Measurements from ENCODE around the gene NR2F1-AS1. TPM values are rescaled to one million over a fixed set of nuclear protein-coding genes. Genes with fewer than 3 reads are reported as not detected.

NR2F1-AS1 gene
- total RNA-seq, 1 donor from 2014 or later: 6.9 TPM

- peak overlapping the region; percentile 90 for H3K9ac ChIP-seq (ENCODE audit: low read length)
- H3K27ac ChIP-seq (ENCODE audit: low read depth, low read length): peak overlapping the region; percentile 83
- H3K27ac Mint-ChIP-seq (ENCODE audit: unreplicated experiment): no peak overlapping the region
These were observed 3.8 kb downstream of the NR2F1-AS1 start for GRCh38 chr5:93576994-93577853.

GRCh38 chr5:93575461-93576414 is 5.3 kb downstream of the NR2F1-AS1 start:
- H3K9ac ChIP-seq (ENCODE audit: low read length): peak overlapping the region; percentile 18
- FAIRE-seq (no peak), DNase-seq (ENCODE audit: low read depth) (no peak)
- H3K27ac Mint-ChIP-seq (ENCODE audit: unreplicated experiment): no peak overlapping the region
- TF ChIP-seq EZH2 (IDR thresholded peaks at IDR 0.05; ENCODE audit: insufficient read depth, low read length): no peak
- no peak for TF ChIP-seq CTCF (IDR thresholded peaks at IDR 0.05; ENCODE audit: insufficient read depth, low read depth, low read length)
- no peak overlapping the region for H3K4me3 Mint-ChIP-seq (ENCODE audit: unreplicated experiment)
- peaks cover 98% of the 10 kb centered on the region for H3K79me2 ChIP-seq (ENCODE audit: insufficient read depth, low read length)
- H3K4me1 ChIP-seq (ENCODE audit: insufficient read depth, low read length): peaks cover 51% of the 10 kb centered on the region
- H3K36me3 Mint-ChIP-seq (ENCODE audit: low read depth, unreplicated experiment): peaks cover 2% of the 10 kb centered on the region
- no peak overlapping the region for H3K4me3 ChIP-seq (ENCODE audit: insufficient read depth, low read depth, low read length)
- no peaks in the 10 kb centered on the region for H3K9me3 ChIP-seq (ENCODE audit: insufficient read depth, low read depth, low read length)
- no peaks in the 10 kb centered on the region for H3K27me3 ChIP-seq (ENCODE audit: insufficient read depth, low read length)
- no peak overlapping the region for H3K27ac ChIP-seq (ENCODE audit: low read depth, low read length)
- H3K36me3 ChIP-seq (ENCODE audit: insufficient read depth, low read length): no peaks in the 10 kb centered on the region
- H2AFZ ChIP-seq (ENCODE audit: low read depth, low read length): no peak overlapping the region
- H3K27me3 Mint-ChIP-seq (ENCODE audit: low read depth, unreplicated experiment): peaks cover 79% of the 10 kb centered on the region
- peak overlapping the region; percentile 85 for H3K4me2 ChIP-seq (ENCODE audit: low read length)
- peaks cover 6% of the 10 kb centered on the region for H3K9me3 Mint-ChIP-seq (ENCODE audit: unreplicated experiment)
- H3K4me1 Mint-ChIP-seq (ENCODE audit: low read depth, unreplicated experiment): peaks cover 5% of the 10 kb centered on the region
- peaks cover 4% of the 10 kb centered on the region for H4K20me1 ChIP-seq (ENCODE audit: insufficient read depth, low read length)

More at GRCh38 chr5:93576994-93577853, 3.8 kb downstream of the NR2F1-AS1 start:
- Histone ChIP-seq H3K4me1 (ENCODE audit: insufficient read depth, low read length) (peaks cover 51% of the 10 kb centered on the region), H3K36me3 (ENCODE audit: insufficient read depth, low read length) (no peaks in the 10 kb centered on the region), H2AFZ (ENCODE audit: low read depth, low read length) (no peak overlapping the region), H3K9me3 (ENCODE audit: insufficient read depth, low read depth, low read length) (no peaks in the 10 kb centered on the region), H3K4me2 (ENCODE audit: low read length) (peak overlapping the region; percentile 97), H3K79me2 (ENCODE audit: insufficient read depth, low read length) (peaks cover 88% of the 10 kb centered on the region), H3K4me3 (ENCODE audit: insufficient read depth, low read depth, low read length) (no peak overlapping the region), H4K20me1 (ENCODE audit: insufficient read depth, low read length) (peaks cover 4% of the 10 kb centered on the region), H3K27me3 (ENCODE audit: insufficient read depth, low read length) (no peaks in the 10 kb centered on the region)
- peaks cover 5% of the 10 kb centered on the region for H3K4me1 Mint-ChIP-seq (ENCODE audit: low read depth, unreplicated experiment)
- H3K27me3 Mint-ChIP-seq (ENCODE audit: low read depth, unreplicated experiment): peaks cover 68% of the 10 kb centered on the region
- no peak overlapping the region for H3K4me3 Mint-ChIP-seq (ENCODE audit: unreplicated experiment)
- FAIRE-seq (no peak), DNase-seq (ENCODE audit: low read depth) (no peak)
- H3K36me3 Mint-ChIP-seq (ENCODE audit: low read depth, unreplicated experiment): peaks cover 2% of the 10 kb centered on the region
- peaks cover 2% of the 10 kb centered on the region for H3K9me3 Mint-ChIP-seq (ENCODE audit: unreplicated experiment)
- TF ChIP-seq EZH2 (IDR thresholded peaks at IDR 0.05; ENCODE audit: insufficient read depth, low read length) (no peak), CTCF (IDR thresholded peaks at IDR 0.05; ENCODE audit: insufficient read depth, low read depth, low read length) (no peak)
